ENCODE data around the gene MGAT5B. TPM values are rescaled to one million over a fixed set of nuclear protein-coding genes. Genes with fewer than 3 reads are reported as not detected.

The MGAT5B gene
- total and polyA plus RNA-seq, 2 of the 13 experiments (the other 11 are each of a cell fraction or from before 2014, with no cell fraction given): 0.07 to 0.13 TPM

- CTCF ChIA-PET (ENCODE audit: low intra/inter-chr PET ratio, low total read pairs): no interaction called here
- POLR2A ChIA-PET: no interaction called here
- in situ Hi-C loops (cut with HindIII; ENCODE audit: extremely low pct_ligation_motif_present, low pct_unique_long_range_greater_than_20kb): no loop called here
- intact Hi-C loops (cut with micrococcal nuclease; ENCODE audit: unreplicated experiment): no loop called here
- H3K4me1 ChIP-seq (ENCODE audit: insufficient read depth, low read length): 0 out of 2 replicates have a peak, but pooled peaks cover 4% of the 10 kb centered on the region
- DNase-seq (ENCODE audit: low spot score) (no peak), ATAC-seq (no peak), FAIRE-seq (no peak)
- no peaks in the 10 kb centered on the region for H3K79me2 ChIP-seq (ENCODE audit: insufficient read depth, low read length)
- H3K4me3 ChIP-seq (replicated peaks in 1 of 3; ENCODE audit: insufficient read depth in 1 of 3, low read depth in 2 of 3, low read length in 3 of 3): no peak overlapping the region
- no peaks in the 10 kb centered on the region for H3K36me3 ChIP-seq (replicated peaks in 1 of 2; ENCODE audit: control insufficient read depth in 1 of 2, insufficient read depth in 2 of 2, low read length in 2 of 2)
- H3K9me3 ChIP-seq (ENCODE audit: low read length): no peaks in the 10 kb centered on the region
- WGBS (ENCODE audit: low lambda C conversion rate): 10% methylated on average over 6 of the region's 6 CpGs
- BruUV-seq (replicated peaks): no TSS peak
- no peak overlapping the region for H2AFZ ChIP-seq (ENCODE audit: low read length)
- H3K27ac ChIP-seq (ENCODE audit: extremely low read length, insufficient read depth, low read length): no peak overlapping the region
- H3K27me3 ChIP-seq (ENCODE audit: control insufficient read depth in 1 of 2, insufficient read depth in 2 of 2, low read length in 2 of 2): peaks cover 5 to 70% of the 10 kb centered on the region in 2 experiments; a peak in 4 of 5 replicates
- no peaks in the 10 kb centered on the region for H4K20me1 ChIP-seq (ENCODE audit: insufficient read depth, low read length)
- no peak overlapping the region for H3K4me2 ChIP-seq (ENCODE audit: low read depth, low read length)
- TF ChIP-seq HNF1A (IDR thresholded peaks at IDR 0.05; ENCODE audit: low read depth) (no peak), HNF1A (CRISPR knock-in tag; IDR thresholded peaks at IDR 0.05; ENCODE audit: borderline replicate concordance) (no peak), ZNF615 (CRISPR knock-in tag; IDR thresholded peaks at IDR 0.05; ENCODE audit: borderline replicate concordance) (peak; percentile 98; the same call in 1 of the 2 replicates)
- H3K9ac ChIP-seq (ENCODE audit: insufficient read depth, low read depth, low read length): no peak overlapping the region
Measured at GRCh38 chr17:76845541-76846017, 22.6 kb upstream of the MGAT5B start.

GRCh38 chr17:76847031-76847430 lies 21.2 kb upstream of the MGAT5B start:
- no peak for FAIRE-seq

More at GRCh38 chr17:76847031-76847430, 21.2 kb upstream of the MGAT5B start:
- no peaks in the 10 kb centered on the region for H3K36me3 ChIP-seq (replicated peaks in 1 of 2; ENCODE audit: control insufficient read depth in 1 of 2, insufficient read depth in 2 of 2, low read length in 2 of 2)
- H4K20me1 ChIP-seq (ENCODE audit: insufficient read depth, low read length): no peaks in the 10 kb centered on the region
- TF ChIP-seq ZNF326 (CRISPR knock-in tag; IDR thresholded peaks at IDR 0.05; ENCODE audit: borderline replicate concordance) (no peak), JUNB (CRISPR knock-in tag; IDR thresholded peaks at IDR 0.05; ENCODE audit: borderline replicate concordance) (no peak), TBP (CRISPR knock-in tag; IDR thresholded peaks at IDR 0.05) (no peak)
- no peak for DNase-seq (ENCODE audit: low spot score)
- H2AFZ ChIP-seq (ENCODE audit: low read length): no peak overlapping the region
- BruUV-seq (replicated peaks): no TSS peak
- intact Hi-C loops (cut with micrococcal nuclease; ENCODE audit: unreplicated experiment): no loop called here
- in situ Hi-C loops (cut with HindIII; ENCODE audit: extremely low pct_ligation_motif_present, low pct_unique_long_range_greater_than_20kb): no loop called here
- no peak overlapping the region for H3K9ac ChIP-seq (ENCODE audit: insufficient read depth, low read depth, low read length)
- peaks cover 2 to 65% of the 10 kb centered on the region in 2 experiments; a peak in 3 of 5 replicates for H3K27me3 ChIP-seq (ENCODE audit: control insufficient read depth in 1 of 2, insufficient read depth in 2 of 2, low read length in 2 of 2)
- no peak overlapping the region for H3K4me2 ChIP-seq (ENCODE audit: low read depth, low read length)
- 0 out of 2 replicates have a peak, but pooled peaks cover 4% of the 10 kb centered on the region for H3K4me1 ChIP-seq (ENCODE audit: insufficient read depth, low read length)
- H3K27ac ChIP-seq (ENCODE audit: extremely low read length, insufficient read depth, low read length): no peak overlapping the region
- ATAC-seq: no peak
- ChIA-PET POLR2A (no interaction called here), CTCF (ENCODE audit: low intra/inter-chr PET ratio, low total read pairs) (no interaction called here)
- WGBS (ENCODE audit: low lambda C conversion rate): 4% methylated on average over 2 of the region's 2 CpGs
- no peak overlapping the region for H3K4me3 ChIP-seq (replicated peaks in 1 of 3; ENCODE audit: insufficient read depth in 1 of 3, low read depth in 2 of 3, low read length in 3 of 3)
- H3K79me2 ChIP-seq (ENCODE audit: insufficient read depth, low read length): no peaks in the 10 kb centered on the region
- no peaks in the 10 kb centered on the region for H3K9me3 ChIP-seq (ENCODE audit: low read length)

Data from HepG2 (cell line).